SK-N-SH treated with all-trans-retinoic acid at 6 μM for 48 hours (cell line): ENCODE measurements around the gene SEC23B.

ENCODE experiments used
- ARNTL ChIP-seq: fragments of 450-650 bp; formaldehyde crosslinking; IDR thresholded peaks from 2 replicates; pipeline ENCODE4 v1.5.0; 2020; ENCODE audit warnings: low read depth, mild to moderate bottlenecking, moderate library complexity, borderline replicate concordance
- BACH2 ChIP-seq: fragments of 250-450 bp; sonication (Bioruptor Pico); IDR thresholded peaks from 2 replicates; pipeline ENCODE4 v1.9.0; 2021; ENCODE audit warnings: mild to moderate bottlenecking, borderline replicate concordance

DNA sequence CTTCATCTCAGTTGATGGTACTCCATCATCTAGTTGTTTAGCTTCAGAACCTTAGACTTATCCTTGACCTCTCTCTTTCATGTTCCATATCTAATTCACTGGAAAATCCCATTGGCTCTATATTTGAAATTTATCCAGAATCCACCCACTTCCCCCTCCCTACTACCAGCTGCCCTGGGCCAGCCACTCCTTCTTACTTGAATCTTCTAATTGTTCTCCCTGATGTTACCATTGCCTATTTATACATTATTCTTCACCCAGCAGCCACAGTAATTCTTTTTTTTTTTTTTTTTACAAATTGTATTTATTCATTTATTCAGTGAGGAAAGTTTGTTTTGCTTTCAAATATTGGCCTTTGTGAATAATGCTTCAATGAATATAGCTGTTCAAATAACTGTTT lies 8.2 kb downstream of the SEC23B start:
- TF ChIP-seq BACH2 = no peak
- TF ChIP-seq ARNTL (CRISPR knock-in tag) = no peak
